Peyer's patch (tissue), 4 donors: ENCODE results near the gene TBC1D8B. TPM values are rescaled to one million over a fixed set of nuclear protein-coding genes. Genes with fewer than 3 reads are reported as not detected.
"Not testable (repeated sequence)": the region's sequence is repeated elsewhere in the genome, so short reads cannot be mapped to it uniquely, and the experiment has no call there.

Experiments
- DNase-seq, 3 donors: peaks; one replicate each; pipeline ENCODE4 v3.0.0-alpha.2; 2017 to 2019
- H3K27ac ChIP-seq, 4 donors: fragments of 200-600 bp; sonication (generic); one replicate each; pipeline ENCODE4 v1.5.1; 2016 to 2019
- H3K27me3 ChIP-seq, 2 donors: fragments of 200-600 bp; sonication (generic); one replicate each; pipeline ENCODE4 v1.5.1; 2019
- H3K36me3 ChIP-seq, 3 donors: fragments of 200-600 bp; sonication (generic); one replicate each; pipeline ENCODE4 v1.5.1; 2016 to 2019
- H3K4me1 ChIP-seq, 4 donors: fragments of 200-600 bp; sonication (generic); one replicate each; pipeline ENCODE4 v1.5.1; 2016 to 2019
- H3K4me3 ChIP-seq, 4 donors: fragments of 200-600 bp; sonication (generic); 1 replicate in 3 of 4; 2 replicates in 1 of 4; pipeline ENCODE4 v1.5.1; 2016 to 2019; ENCODE audit warnings: mild to moderate bottlenecking in 1 of 4
- H3K9me3 ChIP-seq, 4 donors: fragments of 200-600 bp; sonication (generic); one replicate each; pipeline ENCODE4 v1.5.1; 2016 to 2019; ENCODE audit warnings: mild to moderate bottlenecking in 1 of 4
- POLR2A ChIP-seq, 2 donors: fragments of 450-650 bp; IDR thresholded peaks; one replicate each; pipeline ENCODE4 v1.5.1; 2017; ENCODE audit warnings: antibody characterized with exemption in 2 of 2, mild to moderate bottlenecking in 2 of 2, moderate library complexity in 2 of 2
- total RNA-seq, 4 donors: library from RNA; depleted of rRNA; stranded (reverse); fragments of >200 nt; gene quantifications; one replicate each; pipeline ENCODE4 v1.1.0, GENCODE V29; 2016
- TF ChIP-seq, protein P1 (sequence below), 6 experiments: fragments of 450-650 bp in 4 of 6; fragments of 200-600 bp in 2 of 6; sonication (generic) in 1 of 6; IDR thresholded peaks; one replicate each; pipeline ENCODE4 v1.5.1; 2017 to 2019; ENCODE audit warnings: antibody characterized with exemption in 6 of 6, mild to moderate bottlenecking in 3 of 6, moderate library complexity in 1 of 6

Gene TBC1D8B
- total RNA-seq, result 10 to 100 TPM; 12.4 to 15.6 (median 14.2) TPM

DNA sequence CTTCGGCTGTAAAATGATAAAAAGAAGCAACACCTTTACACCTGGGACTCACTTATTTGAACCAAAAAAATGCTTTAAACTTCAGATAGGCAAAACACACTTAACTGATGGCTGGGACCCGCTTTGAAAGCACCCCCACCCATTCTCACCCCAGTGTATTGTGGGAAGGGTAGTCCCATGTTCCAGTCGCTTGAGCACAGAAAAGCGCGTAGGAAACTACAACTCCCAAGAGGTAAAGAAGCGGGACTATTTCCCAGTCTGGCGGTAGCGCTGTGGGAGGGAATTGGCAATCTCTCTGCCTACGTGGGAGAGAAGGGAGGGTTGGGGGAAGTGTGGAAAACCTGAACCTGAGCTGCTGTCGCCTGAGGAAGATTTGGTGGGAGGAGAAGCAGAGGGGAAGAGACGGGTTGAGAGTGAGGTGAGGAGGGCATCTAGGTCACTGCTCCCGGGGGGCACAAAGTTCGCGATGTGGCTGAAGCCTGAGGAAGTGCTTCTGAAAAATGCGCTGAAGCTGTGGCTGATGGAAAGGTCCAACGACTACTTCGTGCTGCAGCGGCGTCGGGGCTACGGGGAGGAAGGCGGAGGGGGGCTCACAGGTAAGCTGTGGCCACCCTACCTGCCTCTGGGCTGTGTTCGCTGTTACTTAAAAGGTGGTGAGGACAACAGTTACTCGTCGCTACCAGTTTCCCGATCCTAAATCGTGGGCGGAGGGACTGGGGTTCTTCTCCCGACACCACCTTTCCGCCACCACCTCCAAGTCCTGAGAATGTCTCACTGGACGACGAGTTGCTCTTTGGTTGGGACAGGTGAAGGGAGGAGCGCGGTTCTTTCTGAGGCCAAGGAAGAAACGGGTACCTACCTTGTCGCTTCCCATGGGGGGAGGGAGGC, at the start of gene TBC1D8B:
Gene TBC1D8B (plus strand): TSS at position 286 of the 888 bp plus-strand sequence. CDS start 181 bp downstream, at position 467.
- Histone ChIP-seq H3K4me3 (peak within 1 kb of the TSS; percentile 41 to 65 (median 52)), H3K9me3 (no peaks in the 10 kb centered on the region), H3K27me3 (no peaks in the 10 kb centered on the region), H3K4me1 (no peaks in the 10 kb centered on the region), H3K27ac (peak within 1 kb of the TSS in 3 of 4 donors; percentile 43 to 77 (median 71)), H3K36me3 (no peaks in the 10 kb centered on the region)
- peak in 2 of 3 donors; percentile 70 to 82 for DNase-seq
- TF ChIP-seq POLR2A (IDR thresholded peaks at IDR 0.05), result peak; percentile 47 to 60
- TF ChIP-seq, protein P1, sequence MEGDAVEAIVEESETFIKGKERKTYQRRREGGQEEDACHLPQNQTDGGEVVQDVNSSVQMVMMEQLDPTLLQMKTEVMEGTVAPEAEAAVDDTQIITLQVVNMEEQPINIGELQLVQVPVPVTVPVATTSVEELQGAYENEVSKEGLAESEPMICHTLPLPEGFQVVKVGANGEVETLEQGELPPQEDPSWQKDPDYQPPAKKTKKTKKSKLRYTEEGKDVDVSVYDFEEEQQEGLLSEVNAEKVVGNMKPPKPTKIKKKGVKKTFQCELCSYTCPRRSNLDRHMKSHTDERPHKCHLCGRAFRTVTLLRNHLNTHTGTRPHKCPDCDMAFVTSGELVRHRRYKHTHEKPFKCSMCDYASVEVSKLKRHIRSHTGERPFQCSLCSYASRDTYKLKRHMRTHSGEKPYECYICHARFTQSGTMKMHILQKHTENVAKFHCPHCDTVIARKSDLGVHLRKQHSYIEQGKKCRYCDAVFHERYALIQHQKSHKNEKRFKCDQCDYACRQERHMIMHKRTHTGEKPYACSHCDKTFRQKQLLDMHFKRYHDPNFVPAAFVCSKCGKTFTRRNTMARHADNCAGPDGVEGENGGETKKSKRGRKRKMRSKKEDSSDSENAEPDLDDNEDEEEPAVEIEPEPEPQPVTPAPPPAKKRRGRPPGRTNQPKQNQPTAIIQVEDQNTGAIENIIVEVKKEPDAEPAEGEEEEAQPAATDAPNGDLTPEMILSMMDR (IDR thresholded peaks at IDR 0.05), result no peak

DNA sequence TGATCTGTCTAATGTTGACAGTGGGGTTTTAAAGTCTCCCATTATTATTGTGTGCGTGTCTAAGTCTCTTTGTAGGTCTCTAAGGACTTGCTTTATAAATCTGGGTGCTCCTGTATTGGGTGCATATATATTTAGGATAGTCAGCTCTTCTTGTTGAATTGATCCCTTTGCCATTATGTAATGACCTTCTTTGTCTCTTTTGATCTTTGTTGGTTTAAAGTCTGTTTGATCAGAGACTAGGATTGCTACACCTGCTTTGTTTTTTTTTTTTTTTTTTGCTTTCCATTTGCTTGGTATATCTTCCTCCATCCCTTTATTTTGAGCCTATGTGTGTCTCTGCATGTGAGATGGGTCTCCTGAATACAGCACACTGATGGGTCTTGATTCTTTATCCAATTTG, 33.2 kb upstream of the TBC1D8B start:
- H3K27ac ChIP-seq, H3K4me1 ChIP-seq, H3K36me3 ChIP-seq, H3K9me3 ChIP-seq, H3K4me3 ChIP-seq, DNase-seq, H3K27me3 ChIP-seq: not testable (repeated sequence)

DNA sequence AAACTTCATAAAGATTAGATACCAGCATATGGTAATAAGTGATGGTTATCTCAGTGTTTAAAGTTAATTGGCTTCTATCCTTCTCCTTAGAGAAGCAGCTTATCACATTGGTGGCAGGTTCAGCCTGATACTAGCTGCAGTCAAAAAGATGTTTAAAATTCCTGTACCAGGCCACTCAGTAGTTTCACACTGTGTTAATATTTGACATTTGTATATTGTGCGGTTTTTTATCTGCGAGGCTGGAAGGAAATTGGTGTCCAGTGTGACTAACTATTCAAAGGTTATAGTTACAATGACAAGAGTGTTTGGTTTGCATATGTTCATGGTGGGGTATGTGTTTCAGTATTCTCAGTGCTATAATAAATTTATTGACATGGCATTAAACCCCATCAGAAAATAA, 27.5 kb upstream of the TBC1D8B start:
- Histone ChIP-seq H3K9me3 (no peaks in the 10 kb centered on the region), H3K27ac (no peak overlapping the region), H3K4me1 (no peaks in the 10 kb centered on the region), H3K27me3 (no peaks in the 10 kb centered on the region), H3K4me3 (no peak overlapping the region), H3K36me3 (no peaks in the 10 kb centered on the region)
- DNase-seq, result no peak
- no peak for TF ChIP-seq POLR2A (IDR thresholded peaks at IDR 0.05)
- TF ChIP-seq, protein P1 (IDR thresholded peaks at IDR 0.05), result no peak

DNA sequence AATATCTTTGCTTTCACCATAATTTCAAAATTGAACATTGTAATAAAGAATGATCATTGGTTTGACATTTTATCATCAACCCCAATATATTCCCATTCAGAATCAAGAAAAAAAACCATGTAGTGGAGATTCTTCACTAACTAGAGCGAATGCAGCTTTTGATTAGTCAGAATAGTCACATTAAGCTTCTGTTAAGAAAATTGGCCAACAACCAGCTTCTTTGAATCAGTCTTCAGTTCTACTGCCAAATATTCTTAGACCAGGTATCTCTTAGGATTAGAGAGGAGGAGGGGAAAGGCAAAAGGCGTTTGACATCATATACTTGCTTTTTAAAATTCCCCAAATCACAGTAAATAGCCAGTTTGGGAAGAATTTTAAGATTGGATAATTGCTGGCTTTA, 22.2 kb upstream of the TBC1D8B start:
- H3K27ac ChIP-seq, result peak overlapping the region in 2 of 4 donors; percentile 12 to 52
- no peaks in the 10 kb centered on the region for H3K4me1 ChIP-seq
- H3K36me3 ChIP-seq, result no peaks in the 10 kb centered on the region
- no peak overlapping the region for H3K4me3 ChIP-seq
- H3K27me3 ChIP-seq, result no peaks in the 10 kb centered on the region
- no peaks in the 10 kb centered on the region for H3K9me3 ChIP-seq
- no peak for DNase-seq
- TF ChIP-seq POLR2A (IDR thresholded peaks at IDR 0.05), result no peak
- TF ChIP-seq, protein P1 (IDR thresholded peaks at IDR 0.05), result no peak

DNA sequence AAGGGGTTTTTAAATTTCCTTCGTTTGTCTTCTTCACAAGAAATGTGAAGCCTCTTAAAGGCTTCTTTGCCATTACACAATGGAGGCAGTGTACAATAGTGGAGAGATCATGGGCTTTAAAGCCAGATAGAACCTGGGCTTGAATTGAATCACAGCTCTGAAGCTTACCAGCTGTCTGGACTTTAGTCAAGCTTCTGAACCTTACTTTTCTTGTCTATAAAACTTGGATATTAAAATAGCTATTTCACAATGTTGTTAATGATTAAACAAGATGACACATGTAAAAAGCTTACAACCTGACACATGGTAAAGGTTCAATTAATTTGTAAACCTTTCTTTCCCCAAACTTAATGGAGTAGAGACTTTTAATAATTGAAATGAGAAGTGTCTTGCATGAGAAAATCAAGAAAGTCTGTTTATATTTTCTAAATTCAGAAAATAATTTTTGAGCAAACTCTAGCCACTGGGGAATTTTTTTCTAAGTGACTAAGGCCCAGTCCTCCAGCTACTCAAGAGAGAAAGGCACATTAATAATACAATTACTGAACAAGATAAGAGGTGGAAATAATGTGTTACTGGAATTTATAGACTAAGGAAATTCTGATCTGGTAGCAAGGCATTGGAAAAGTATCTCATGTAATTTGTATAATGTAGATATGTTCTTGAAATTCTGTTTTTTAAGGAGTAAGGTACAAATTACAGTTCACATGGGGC, 21.7 kb upstream of the TBC1D8B start:
- Histone ChIP-seq H3K27me3 (no peaks in the 10 kb centered on the region), H3K27ac (peak overlapping the region in 2 of 4 donors; percentile 12 to 52), H3K9me3 (no peaks in the 10 kb centered on the region), H3K4me1 (no peaks in the 10 kb centered on the region), H3K4me3 (no peak overlapping the region), H3K36me3 (no peaks in the 10 kb centered on the region)
- no peak for DNase-seq
- TF ChIP-seq, protein P1 (IDR thresholded peaks at IDR 0.05), result no peak
- no peak for TF ChIP-seq POLR2A (IDR thresholded peaks at IDR 0.05)

DNA sequence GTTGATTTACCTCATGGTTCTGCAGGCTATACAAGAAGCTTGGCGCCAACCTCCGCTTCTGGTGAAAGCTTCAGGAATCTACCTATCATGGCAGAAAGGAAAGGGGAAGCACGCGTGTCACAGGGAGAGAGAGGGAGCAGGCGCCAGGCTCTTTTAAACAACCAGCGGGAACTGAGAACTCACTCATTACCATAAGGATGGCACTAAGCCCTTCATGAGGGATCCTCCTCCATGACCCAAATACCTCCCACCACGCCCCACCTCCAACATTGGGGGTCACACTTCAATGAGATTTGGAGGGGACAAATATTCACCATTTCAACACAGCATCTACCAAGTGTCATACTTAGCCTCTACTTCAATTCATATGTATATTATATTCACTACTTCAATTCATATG, 18.8 kb upstream of the TBC1D8B start:
- H3K4me3 ChIP-seq, result no peak overlapping the region
- no peaks in the 10 kb centered on the region for H3K4me1 ChIP-seq
- H3K27ac ChIP-seq, result no peak overlapping the region
- no peak for DNase-seq
- no peaks in the 10 kb centered on the region for H3K27me3 ChIP-seq
- TF ChIP-seq POLR2A (IDR thresholded peaks at IDR 0.05), result no peak
- TF ChIP-seq, protein P1 (IDR thresholded peaks at IDR 0.05), result no peak
- no peaks in the 10 kb centered on the region for H3K9me3 ChIP-seq
- H3K36me3 ChIP-seq, result no peaks in the 10 kb centered on the region
